Neural progenitor cell (in vitro differentiated cells): Measurements from ENCODE around the gene SYT1. TPM values are rescaled to one million over a fixed set of nuclear protein-coding genes. Genes with fewer than 3 reads are reported as not detected.

Source experiments
- DNase-seq: peaks from one replicate; pipeline ENCODE4 v3.0.0-alpha.2; 2016; ENCODE audit warnings: low spot score
- H2AFZ ChIP-seq: fragments of 200-600 bp; sonication (generic); replicated peaks from 2 replicates; pipeline ENCODE4 v1.6.1; 2016; ENCODE audit warnings: antibody characterized with exemption
- H3F3A ChIP-seq: fragments of 200-600 bp; sonication (generic); 2 replicates; pipeline ENCODE4 v1.6.1; 2016; ENCODE audit warnings: antibody characterized with exemption, low read depth
- H3K27ac ChIP-seq: fragments of 200-600 bp; sonication (generic); 2 replicates; pipeline ENCODE4 v1.5.1; 2016; ENCODE audit warnings: mild to moderate bottlenecking
- H3K27me3 ChIP-seq: fragments of 200-600 bp; sonication (generic); 2 replicates; pipeline ENCODE4 v1.6.1; 2016; ENCODE audit warnings: mild to moderate bottlenecking, moderate library complexity
- H3K36me3 ChIP-seq: fragments of 200-600 bp; sonication (generic); 2 replicates; pipeline ENCODE4 v1.5.1; 2016
- H3K4me1 ChIP-seq: fragments of 200-600 bp; sonication (generic); 2 replicates; pipeline ENCODE4 v1.6.1; 2016; ENCODE audit warnings: mixed run types
- H3K4me2 ChIP-seq: fragments of 200-600 bp; sonication (generic); 2 replicates; pipeline ENCODE4 v1.6.1; 2016
- H3K4me3 ChIP-seq: fragments of 200-600 bp; sonication (generic); 2 replicates; pipeline ENCODE4 v1.5.1; 2016
- H3K79me2 ChIP-seq: fragments of 200-600 bp; sonication (generic); 2 replicates; pipeline ENCODE4 v1.6.1; 2016; ENCODE audit warnings: low read depth
- H3K9ac ChIP-seq: fragments of 200-600 bp; sonication (generic); 2 replicates; pipeline ENCODE4 v1.6.1; 2016
- H3K9me3 ChIP-seq: fragments of 200-600 bp; sonication (generic); 2 replicates; pipeline ENCODE4 v1.5.1; 2016; ENCODE audit warnings: low read depth
- H4K20me1 ChIP-seq: fragments of 200-600 bp; sonication (generic); 2 replicates; pipeline ENCODE4 v1.6.1; 2016; ENCODE audit warnings: low read depth
- H3K27ac Mint-ChIP-seq: 3 replicates; pipeline ENCODE4 v1.8.0; 2021; ENCODE audit warnings: mixed read lengths
- H3K27me3 Mint-ChIP-seq: 2 replicates; pipeline ENCODE4 v1.8.0; 2022; ENCODE audit warnings: low read depth, mild to moderate bottlenecking, inconsistent platforms, moderate library complexity, mixed read lengths; ENCODE audit not compliant: insufficient read depth
- H3K36me3 Mint-ChIP-seq: 3 replicates; pipeline ENCODE4 v1.8.0; 2021; ENCODE audit warnings: mixed read lengths
- H3K4me1 Mint-ChIP-seq: 3 replicates; pipeline ENCODE4 v1.8.0; 2021; ENCODE audit warnings: mixed read lengths
- H3K4me3 Mint-ChIP-seq: 3 replicates; pipeline ENCODE4 v1.8.0; 2021; ENCODE audit warnings: mild to moderate bottlenecking, moderate library complexity, mixed read lengths
- H3K9me3 Mint-ChIP-seq: 3 replicates; pipeline ENCODE4 v1.8.0; 2020; ENCODE audit warnings: mixed read lengths
- EZH2 ChIP-seq: fragments of 200-600 bp; sonication (generic); IDR thresholded peaks from 2 replicates; pipeline ENCODE4 v1.6.1; 2017; ENCODE audit warnings: antibody characterized with exemption, mild to moderate bottlenecking, moderate library complexity
- EZH2phosphoT487 ChIP-seq: fragments of 200-600 bp; sonication (generic); IDR thresholded peaks from 2 replicates; pipeline ENCODE4 v1.6.1; 2017; ENCODE audit warnings: antibody characterized with exemption
- total RNA-seq: library from RNA; depleted of rRNA; stranded (reverse); fragments of >200 nt; gene quantifications from 2 replicates; pipeline ENCODE4 v1.2.3, GENCODE V29; 2015; ENCODE audit warnings: low replicate concordance
- TF ChIP-seq, protein P1 (sequence below): fragments of 200-600 bp; sonication (generic); IDR thresholded peaks from 2 replicates; pipeline ENCODE4 v1.5.1; 2017; ENCODE audit warnings: antibody characterized with exemption, mild to moderate bottlenecking

SYT1 gene
- total RNA-seq, 1 donor from 2014 or later, result 36.9 TPM

DNA sequence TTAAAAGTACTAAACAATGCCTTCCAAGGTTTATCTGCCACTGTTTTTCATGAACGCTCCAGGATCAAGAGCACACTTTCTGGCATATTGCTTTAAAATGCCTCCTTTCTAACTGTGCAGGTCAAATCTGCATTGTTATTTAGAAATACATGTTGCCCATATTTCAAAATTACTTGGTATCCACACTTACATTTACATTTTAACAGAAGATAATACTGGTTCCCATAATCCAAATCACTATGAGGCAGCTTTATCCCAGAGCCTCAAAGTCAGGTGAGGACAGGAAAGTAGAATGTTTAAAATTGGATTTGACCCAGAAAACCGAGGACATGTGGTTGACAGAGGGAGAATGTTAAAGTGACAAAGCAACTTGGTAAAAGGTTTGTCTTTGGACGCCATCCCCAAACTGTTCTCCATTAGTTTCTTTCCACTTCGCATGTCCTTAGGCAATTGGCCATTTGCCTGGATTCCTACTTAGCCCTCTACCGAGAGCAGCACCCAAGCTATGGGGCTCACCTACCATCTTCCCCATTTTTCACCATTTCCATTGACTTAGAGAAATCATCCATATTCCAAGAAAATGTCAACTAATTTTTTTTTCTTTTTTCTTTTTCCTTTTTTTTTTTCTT, 473.2 kb downstream of the SYT1 start:
- no peak overlapping the region for H2AFZ ChIP-seq
- H3K4me3 ChIP-seq, result no peak overlapping the region
- H3K4me2 ChIP-seq, result no peak overlapping the region
- no peak overlapping the region for H3K27ac ChIP-seq
- no peak for TF ChIP-seq EZH2phosphoT487
- TF ChIP-seq, protein P1, sequence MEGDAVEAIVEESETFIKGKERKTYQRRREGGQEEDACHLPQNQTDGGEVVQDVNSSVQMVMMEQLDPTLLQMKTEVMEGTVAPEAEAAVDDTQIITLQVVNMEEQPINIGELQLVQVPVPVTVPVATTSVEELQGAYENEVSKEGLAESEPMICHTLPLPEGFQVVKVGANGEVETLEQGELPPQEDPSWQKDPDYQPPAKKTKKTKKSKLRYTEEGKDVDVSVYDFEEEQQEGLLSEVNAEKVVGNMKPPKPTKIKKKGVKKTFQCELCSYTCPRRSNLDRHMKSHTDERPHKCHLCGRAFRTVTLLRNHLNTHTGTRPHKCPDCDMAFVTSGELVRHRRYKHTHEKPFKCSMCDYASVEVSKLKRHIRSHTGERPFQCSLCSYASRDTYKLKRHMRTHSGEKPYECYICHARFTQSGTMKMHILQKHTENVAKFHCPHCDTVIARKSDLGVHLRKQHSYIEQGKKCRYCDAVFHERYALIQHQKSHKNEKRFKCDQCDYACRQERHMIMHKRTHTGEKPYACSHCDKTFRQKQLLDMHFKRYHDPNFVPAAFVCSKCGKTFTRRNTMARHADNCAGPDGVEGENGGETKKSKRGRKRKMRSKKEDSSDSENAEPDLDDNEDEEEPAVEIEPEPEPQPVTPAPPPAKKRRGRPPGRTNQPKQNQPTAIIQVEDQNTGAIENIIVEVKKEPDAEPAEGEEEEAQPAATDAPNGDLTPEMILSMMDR, result no peak
- TF ChIP-seq EZH2, result no peak
- H3K4me1 ChIP-seq, result no peaks in the 10 kb centered on the region
- Mint-ChIP-seq H3K27me3 (no peaks in the 10 kb centered on the region), H3K9me3 (peaks cover 6% of the 10 kb centered on the region), H3K27ac (no peak overlapping the region), H3K36me3 (peaks cover 2% of the 10 kb centered on the region), H3K4me1 (no peaks in the 10 kb centered on the region), H3K4me3 (no peak overlapping the region)
- no peaks in the 10 kb centered on the region for H4K20me1 ChIP-seq
- DNase-seq, result no peak
- H3K27me3 ChIP-seq, result no peaks in the 10 kb centered on the region
- no peaks in the 10 kb centered on the region for H3F3A ChIP-seq
- no peaks in the 10 kb centered on the region for H3K79me2 ChIP-seq
- no peak overlapping the region for H3K9ac ChIP-seq
- peaks cover 4% of the 10 kb centered on the region for H3K9me3 ChIP-seq
- no peaks in the 10 kb centered on the region for H3K36me3 ChIP-seq

DNA sequence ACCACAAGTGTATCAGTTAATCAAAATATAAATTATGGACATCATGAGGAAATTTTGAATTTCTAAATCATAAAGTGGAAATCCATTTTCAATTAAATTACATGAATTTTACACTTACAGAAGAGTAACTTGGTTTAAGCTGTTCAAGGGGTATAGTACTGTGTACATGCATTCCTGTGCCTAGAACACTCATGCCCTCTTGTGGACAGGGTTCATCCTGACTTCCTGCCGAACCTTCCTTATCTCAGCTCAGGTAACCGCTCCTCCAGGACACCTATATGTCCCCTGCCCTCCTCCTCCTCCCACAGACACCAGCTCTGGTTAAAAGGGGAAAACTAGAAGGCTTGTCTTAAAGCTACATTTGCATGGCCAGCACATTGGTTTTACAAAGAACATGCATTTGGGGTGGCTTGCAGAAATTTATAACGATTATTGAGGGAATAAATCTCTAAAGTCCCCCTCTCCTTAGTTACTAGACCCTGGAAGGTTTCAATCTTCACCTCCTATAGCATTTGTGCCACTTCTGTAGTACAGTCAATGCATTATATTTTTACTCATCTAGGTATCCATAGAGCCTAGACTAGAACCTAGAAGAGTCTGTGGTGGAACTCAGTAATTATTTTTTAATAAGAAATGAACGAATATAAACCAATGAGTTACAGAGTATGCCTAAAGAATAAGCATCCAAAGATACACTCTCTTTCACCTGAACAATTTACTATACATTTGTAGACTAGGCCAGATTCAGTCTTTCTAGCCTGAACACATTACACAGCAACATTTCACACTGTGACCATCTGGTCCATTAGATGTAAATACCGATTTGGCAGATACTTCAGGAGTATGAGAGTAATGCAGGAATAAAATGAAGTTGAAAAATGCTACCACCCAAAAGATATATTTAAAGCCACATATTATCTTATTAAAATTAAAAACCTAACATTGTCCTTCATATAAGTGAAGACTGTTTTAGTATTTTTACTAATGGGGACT, 480.6 kb downstream of the SYT1 start:
- no peak overlapping the region for H2AFZ ChIP-seq
- peaks cover 3% of the 10 kb centered on the region for H3K9me3 Mint-ChIP-seq
- no peaks in the 10 kb centered on the region for H3K36me3 ChIP-seq
- no peak overlapping the region for H3K27ac ChIP-seq
- H3K36me3 Mint-ChIP-seq, result peaks cover 2% of the 10 kb centered on the region
- H3K27me3 ChIP-seq, result no peaks in the 10 kb centered on the region
- TF ChIP-seq, protein P1, result peak; percentile 72
- TF ChIP-seq EZH2phosphoT487, result no peak
- H3K9me3 ChIP-seq, result no peaks in the 10 kb centered on the region
- H3K4me3 Mint-ChIP-seq, result no peak overlapping the region
- peak; percentile 65 for DNase-seq
- peaks cover 3% of the 10 kb centered on the region for H3K4me1 Mint-ChIP-seq
- H3K9ac ChIP-seq, result no peak overlapping the region
- no peak overlapping the region for H3K27ac Mint-ChIP-seq
- no peak overlapping the region for H3K4me2 ChIP-seq
- H3K27me3 Mint-ChIP-seq, result peaks cover 2% of the 10 kb centered on the region
- no peaks in the 10 kb centered on the region for H3K4me1 ChIP-seq
- H3K4me3 ChIP-seq, result no peak overlapping the region
- H4K20me1 ChIP-seq, result no peaks in the 10 kb centered on the region
- H3F3A ChIP-seq, result no peaks in the 10 kb centered on the region
- no peaks in the 10 kb centered on the region for H3K79me2 ChIP-seq

DNA sequence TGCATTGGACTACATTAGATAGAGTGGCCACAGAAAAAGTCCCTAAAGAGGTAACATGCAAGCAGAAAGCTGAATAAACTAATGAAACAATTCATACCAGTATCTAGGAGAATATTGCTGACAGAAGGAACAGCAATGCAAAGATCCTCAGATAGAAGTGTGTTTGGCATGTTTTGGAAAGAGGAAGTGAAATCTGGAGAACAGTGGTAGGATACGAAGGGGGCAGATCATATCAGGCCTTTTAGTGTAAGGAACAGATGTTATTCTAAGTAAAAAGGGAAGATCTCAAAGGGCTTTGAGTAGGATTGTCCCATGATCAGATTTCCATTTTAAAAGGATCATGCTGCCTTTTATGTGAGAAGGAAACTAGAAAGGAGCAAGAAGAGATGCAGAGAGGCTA, 483.3 kb downstream of the SYT1 start:
- Histone ChIP-seq H3K4me2 (no peak overlapping the region), H3K27ac (no peak overlapping the region), H3K4me1 (peaks cover 14% of the 10 kb centered on the region), H3K27me3 (no peaks in the 10 kb centered on the region), H3K9ac (no peak overlapping the region), H3K9me3 (no peaks in the 10 kb centered on the region), H3K4me3 (no peak overlapping the region), H3K79me2 (no peaks in the 10 kb centered on the region), H3F3A (no peaks in the 10 kb centered on the region), H3K36me3 (no peaks in the 10 kb centered on the region), H4K20me1 (no peaks in the 10 kb centered on the region), H2AFZ (no peak overlapping the region)
- Mint-ChIP-seq H3K36me3 (peaks cover 2% of the 10 kb centered on the region), H3K4me1 (peaks cover 3% of the 10 kb centered on the region), H3K9me3 (peaks cover 3% of the 10 kb centered on the region), H3K27me3 (peaks cover 2% of the 10 kb centered on the region), H3K27ac (no peak overlapping the region), H3K4me3 (no peak overlapping the region)
- no peak for DNase-seq
- TF ChIP-seq, protein P1, result no peak
- no peak for TF ChIP-seq EZH2phosphoT487
- no peak for TF ChIP-seq EZH2
